Sciatic nerve (tissue), 2 donors: ENCODE results near the gene HS3ST2. TPM values are rescaled to one million over a fixed set of nuclear protein-coding genes. Genes with fewer than 3 reads are reported as not detected.
A peak's percentile ranks its signal among the peaks of the same experiment; 100 is the strongest.
"Not testable (repeated sequence)": the region's sequence is repeated elsewhere in the genome, so short reads cannot be mapped to it uniquely, and the experiment has no call there.

ENCODE experiments used
- ATAC-seq: fragments of 200-7000 bp; cut with Tn5 transposase; one replicate; pipeline ENCODE4 v1.9.1; 2020; ENCODE audit warnings: mild to moderate bottlenecking, moderate library complexity
- DNase-seq: peaks from one replicate; pipeline ENCODE4 v3.0.0-alpha.2; 2020; ENCODE audit warnings: low spot score
- intact Hi-C: fragments of 100-400 bp; cut with DNase I; formaldehyde crosslinking; loops from one replicate; pipeline ENCODE4 v1.14.2; 2022
- total RNA-seq: library from RNA; stranded (reverse); fragmentation: NEBNext Ultra II Directional; extraction: Animal tissue kit (Norgen Biotek cat#: 25700); gene quantifications from one replicate; pipeline ENCODE4 v1.2.1, GENCODE V29; 2021
- donor health status: DM: no; HTN: no; CAD: no.
- donor health status: DM: no; HTN: no; CAD: no.

Gene HS3ST2
- total RNA-seq, 1 donor from 2014 or later, result 2.6 TPM

DNA sequence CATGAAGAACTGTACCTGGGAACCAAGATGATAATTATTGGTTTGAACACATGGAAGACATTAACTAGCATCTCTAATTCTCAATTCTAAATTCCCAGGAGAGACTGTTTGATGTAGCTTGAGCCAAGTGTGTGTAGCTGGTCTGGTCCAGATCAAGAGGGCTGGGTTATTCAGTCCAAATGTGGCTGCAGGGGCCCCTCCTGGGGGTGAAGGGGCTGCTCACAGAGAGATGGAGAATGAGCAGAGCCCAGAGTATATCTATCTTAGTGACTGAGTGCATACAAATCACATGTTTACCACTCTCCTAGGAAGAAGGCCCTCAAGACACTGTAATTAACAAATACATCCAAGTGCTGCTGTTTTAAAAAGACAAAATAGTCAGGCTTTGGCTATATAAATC lies 50.4 kb downstream of the HS3ST2 start:
- intact Hi-C loops, result no loop called here
- no peak for DNase-seq
- no peak for ATAC-seq

- intact Hi-C loops, result no loop called here
- DNase-seq, result no peak
- no peak for ATAC-seq
Observed at GRCh38 chr16:22868593-22869224, 54.7 kb downstream of the HS3ST2 start.

DNA sequence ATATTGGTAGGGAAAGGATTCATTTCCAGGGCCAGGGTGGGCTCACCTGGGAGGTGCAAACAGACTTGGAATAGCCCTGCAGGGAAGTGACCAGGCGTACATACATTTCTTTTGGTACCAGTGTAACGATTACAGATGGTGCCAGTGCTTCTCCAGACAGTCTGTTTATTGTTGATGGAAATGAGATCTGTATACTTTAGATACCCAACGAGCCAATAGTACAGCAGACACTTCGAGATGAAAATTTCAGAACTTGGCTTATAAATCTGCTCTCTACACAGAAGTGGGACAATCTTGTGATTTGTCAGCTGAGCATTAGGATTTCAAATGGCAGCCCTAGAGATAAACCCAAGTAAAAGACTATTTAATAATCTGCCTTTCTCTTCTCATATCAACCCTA lies 57.9 kb downstream of the HS3ST2 start:
- DNase-seq, result no peak
- ATAC-seq, result no peak

GRCh38 chr16:22874394-22874793 lies 60.4 kb downstream of the HS3ST2 start:
- ATAC-seq (no peak), DNase-seq (no peak)
- intact Hi-C loops, result no loop called here

More for the DNA sequence above, 57.9 kb downstream of the HS3ST2 start:
- intact Hi-C loops, result no loop called here

DNA sequence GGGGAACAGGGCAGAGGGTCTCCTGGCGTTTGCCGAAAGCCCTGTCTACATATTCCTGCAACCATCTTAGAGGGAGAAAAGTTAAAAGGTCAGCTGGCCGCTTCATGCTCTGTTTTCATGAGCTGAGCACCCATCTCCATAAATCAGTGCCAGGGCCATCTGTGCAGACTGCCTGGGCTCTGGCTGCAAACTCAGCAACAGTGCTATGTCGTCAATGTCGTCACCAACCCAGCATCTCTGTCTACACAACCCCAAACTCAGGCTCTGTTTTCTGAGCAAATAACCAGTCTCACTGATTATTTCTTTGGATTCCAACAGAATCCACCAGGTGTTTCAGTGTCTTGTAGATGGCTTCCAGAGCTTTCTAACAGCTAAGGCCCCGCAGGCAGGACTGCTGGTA lies 65.0 kb downstream of the HS3ST2 start:
- DNase-seq, result no peak
- ATAC-seq, result no peak
- intact Hi-C loops, result no loop called here

DNA sequence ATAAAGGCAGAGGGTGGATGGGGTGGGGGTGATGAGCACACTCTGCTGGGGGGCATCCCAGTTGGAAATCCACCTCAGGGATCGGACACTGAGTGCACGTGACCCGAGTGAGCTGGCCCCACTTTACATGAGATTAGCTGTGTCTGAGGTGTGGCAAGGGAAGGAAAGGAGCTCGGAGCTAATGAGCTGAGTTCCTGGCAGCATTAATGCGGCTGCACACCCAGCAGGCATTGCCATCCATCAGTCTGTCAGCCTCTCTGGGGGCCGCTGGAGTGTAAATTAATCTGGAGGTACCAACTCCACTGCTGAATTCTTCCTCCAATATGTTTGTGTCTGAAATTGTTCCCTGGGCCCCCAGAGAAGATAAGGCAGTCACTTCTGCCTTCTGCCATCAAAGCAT lies 65.5 kb downstream of the HS3ST2 start:
- ATAC-seq (no peak), DNase-seq (no peak)
- intact Hi-C loops, result no loop called here

DNA sequence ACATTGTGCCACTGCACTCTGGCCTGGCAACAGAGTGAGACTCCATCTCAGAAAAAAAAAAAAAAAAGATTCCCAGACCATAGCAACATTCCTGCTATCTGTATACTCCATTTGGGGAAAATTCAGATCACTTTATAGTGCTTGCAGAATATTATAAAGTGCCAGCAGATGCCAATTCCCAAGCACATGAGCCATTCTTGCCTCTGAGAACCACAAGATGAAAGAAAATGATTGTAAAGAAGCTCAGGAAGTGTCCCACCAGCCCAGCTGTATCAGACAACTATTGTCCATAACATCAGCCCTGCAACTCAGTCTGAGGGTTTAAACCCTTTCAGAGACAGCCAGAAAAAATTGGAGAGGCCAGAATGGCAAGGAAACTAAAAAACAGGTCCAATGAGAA lies 69.0 kb downstream of the HS3ST2 start:
- intact Hi-C loops, result no loop called here
- no peak for DNase-seq
- no peak for ATAC-seq

GRCh38 chr16:22885951-22886350 lies 72.0 kb downstream of the HS3ST2 start:
- no peak for ATAC-seq
- DNase-seq, result no peak
- intact Hi-C loops, result no loop called here

GRCh38 chr16:22886927-22887326 lies 73.0 kb downstream of the HS3ST2 start:
- ATAC-seq (no peak), DNase-seq (no peak)
- intact Hi-C loops, result no loop called here

GRCh38 chr16:22887445-22887844 lies 73.5 kb downstream of the HS3ST2 start:
- intact Hi-C loops, result no loop called here
- no peak for ATAC-seq
- DNase-seq, result no peak

DNA sequence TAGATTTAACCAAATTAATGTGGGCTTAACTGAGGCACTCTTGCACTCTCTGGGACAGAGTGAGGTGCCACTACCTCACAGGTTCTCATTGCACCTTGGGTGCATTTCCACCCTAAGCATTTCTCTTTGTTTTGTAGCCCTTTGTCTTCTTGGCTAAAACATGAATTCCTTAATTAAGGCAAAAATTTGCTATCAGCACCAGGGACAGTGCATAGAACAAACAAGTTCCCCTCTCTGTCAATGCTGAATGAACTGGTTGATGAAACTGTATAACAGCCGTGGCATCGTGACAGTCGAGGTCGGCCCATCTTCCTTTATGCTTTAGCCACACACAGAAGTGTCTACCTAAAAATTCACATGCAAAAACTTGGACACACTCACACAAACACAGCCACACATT lies 74.8 kb downstream of the HS3ST2 start:
- no peak for DNase-seq
- ATAC-seq, result no peak
- intact Hi-C loops, result no loop called here

DNA sequence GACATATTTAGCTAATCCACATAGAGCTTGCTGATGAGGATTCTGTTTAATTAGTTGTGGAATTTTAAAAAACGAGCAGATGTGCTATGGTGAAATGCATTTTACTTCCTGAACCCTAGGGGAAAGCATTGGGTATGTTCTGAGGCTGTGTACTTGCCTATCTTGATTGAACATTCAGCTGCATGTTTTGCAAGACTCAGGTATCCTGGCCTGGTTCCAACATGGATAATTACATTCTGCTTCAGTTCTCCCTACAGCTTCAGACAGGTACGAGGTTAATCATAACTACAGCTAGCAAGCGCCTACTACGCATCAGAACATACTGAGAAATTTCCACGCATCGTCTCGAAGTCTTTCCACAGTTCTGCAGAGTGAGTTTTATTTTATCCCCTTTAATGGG lies 77.0 kb downstream of the HS3ST2 start:
- ATAC-seq (no peak), DNase-seq (no peak)
- intact Hi-C loops, result no loop called here

- ATAC-seq, result no peak
- intact Hi-C loops, result no loop called here
Observed at GRCh38 chr16:22897184-22897583, 83.2 kb downstream of the HS3ST2 start.

GRCh38 chr16:22898131-22898530 lies 84.2 kb downstream of the HS3ST2 start:
- DNase-seq, result no peak
- intact Hi-C loops, result no loop called here
- ATAC-seq, result no peak

More at GRCh38 chr16:22897184-22897583, 83.2 kb downstream of the HS3ST2 start:
- DNase-seq, result no peak

DNA sequence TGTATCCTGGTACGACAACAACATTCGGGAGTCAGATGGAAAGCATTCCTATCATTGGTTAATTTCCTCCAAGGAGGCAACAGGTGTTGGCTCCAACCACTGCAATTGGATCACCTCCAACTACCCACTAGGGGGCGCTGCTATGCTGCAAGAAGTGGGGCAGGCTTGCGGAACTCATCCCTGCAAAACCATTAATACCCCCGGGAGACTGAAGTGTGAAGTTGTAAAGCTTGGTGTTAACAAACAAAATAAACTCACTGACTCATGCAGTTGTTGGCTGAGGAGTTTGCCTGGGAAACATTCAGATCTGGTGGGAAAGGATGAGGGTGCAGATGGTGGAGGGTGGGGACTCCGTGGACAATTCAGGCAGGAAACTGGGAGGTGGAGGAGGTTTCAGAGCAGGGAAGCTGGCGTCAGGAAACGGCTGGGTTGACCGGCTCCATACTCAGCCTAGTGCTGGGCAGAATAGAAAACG lies 84.9 kb downstream of the HS3ST2 start:
- DNase-seq, result peak; percentile 78
- ATAC-seq, result no peak
- intact Hi-C loops, result no loop called here

GRCh38 chr16:22899567-22899966 lies 85.6 kb downstream of the HS3ST2 start:
- DNase-seq, ATAC-seq, intact Hi-C loops: not testable (repeated sequence)

- intact Hi-C loops, result no loop called here
- ATAC-seq (no peak), DNase-seq (no peak)
Observed at GRCh38 chr16:22900863-22901262, 86.9 kb downstream of the HS3ST2 start.

DNA sequence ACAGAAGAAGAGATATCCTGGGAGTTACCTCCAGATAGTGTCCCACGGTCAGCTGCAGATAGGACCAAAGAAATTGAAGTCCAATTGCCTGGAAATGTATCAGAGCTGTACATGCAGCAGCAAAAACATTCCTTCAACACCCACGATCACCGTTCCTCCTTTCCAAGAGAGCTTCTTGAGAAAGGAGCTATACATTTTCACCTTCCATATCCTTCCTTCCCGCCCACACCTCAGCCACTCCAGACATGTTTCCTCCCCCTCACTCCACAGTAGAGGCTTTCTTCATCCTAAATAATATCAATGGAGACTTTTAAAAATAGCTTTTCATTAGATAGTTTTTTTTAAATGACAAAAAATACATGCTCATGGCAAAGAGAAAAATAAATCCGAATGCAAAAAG lies 87.6 kb downstream of the HS3ST2 start:
- intact Hi-C loops, result no loop called here
- ATAC-seq (no peak), DNase-seq (no peak)

DNA sequence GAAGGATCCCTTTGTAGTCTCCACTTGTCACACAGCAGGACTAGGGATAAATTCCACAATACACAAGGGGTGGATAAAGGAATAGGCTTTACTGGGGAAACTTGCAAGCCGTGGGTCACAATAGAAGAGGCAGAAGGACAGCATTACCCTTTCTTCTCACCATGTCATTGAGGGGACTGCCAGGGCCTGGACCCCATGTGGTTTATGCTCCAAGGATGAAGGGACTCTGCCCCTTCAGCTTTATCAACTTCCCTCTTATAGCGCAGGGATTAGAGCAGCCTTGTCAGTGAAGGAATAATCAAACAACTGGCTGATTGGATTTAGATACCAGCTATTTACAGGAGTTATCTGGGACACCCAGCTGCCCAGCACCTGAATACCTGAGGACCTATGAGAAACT lies 89.8 kb downstream of the HS3ST2 start:
- intact Hi-C loops, result no loop called here
- DNase-seq (no peak), ATAC-seq (no peak)

DNA sequence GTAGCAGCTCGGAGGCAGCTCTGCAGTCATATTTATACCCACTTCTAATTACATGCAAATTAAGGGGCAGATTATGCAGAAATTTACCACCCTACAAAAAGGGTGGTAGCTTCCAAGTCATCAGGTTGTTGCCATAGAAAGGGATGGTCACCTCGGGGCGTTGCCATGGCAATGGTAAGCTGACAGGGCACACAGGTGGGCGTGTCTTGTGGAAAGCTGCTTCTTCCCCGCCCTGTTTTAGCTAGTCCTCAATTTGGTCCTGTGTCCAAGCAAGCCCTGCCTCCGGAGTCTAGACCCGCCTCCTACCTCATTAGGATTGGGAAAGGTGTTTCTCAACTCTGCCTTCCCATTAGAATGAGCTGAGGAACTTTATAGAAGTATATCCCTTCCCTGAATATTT lies 98.7 kb downstream of the HS3ST2 start:
- ATAC-seq (no peak), DNase-seq (no peak)
- intact Hi-C loops, result no loop called here

GRCh38 chr16:22915003-22915402 lies 101.0 kb downstream of the HS3ST2 start:
- DNase-seq (no peak), ATAC-seq (no peak)
- intact Hi-C loops, result no loop called here
